ENCODE results near the gene KCNH1. TPM values are rescaled to one million over a fixed set of nuclear protein-coding genes. Genes with fewer than 3 reads are reported as not detected.

KCNH1 gene
- polyA plus RNA-seq, 1 of the 3 experiments (the other 2 are of a cell fraction) = 0.08 TPM

DNA sequence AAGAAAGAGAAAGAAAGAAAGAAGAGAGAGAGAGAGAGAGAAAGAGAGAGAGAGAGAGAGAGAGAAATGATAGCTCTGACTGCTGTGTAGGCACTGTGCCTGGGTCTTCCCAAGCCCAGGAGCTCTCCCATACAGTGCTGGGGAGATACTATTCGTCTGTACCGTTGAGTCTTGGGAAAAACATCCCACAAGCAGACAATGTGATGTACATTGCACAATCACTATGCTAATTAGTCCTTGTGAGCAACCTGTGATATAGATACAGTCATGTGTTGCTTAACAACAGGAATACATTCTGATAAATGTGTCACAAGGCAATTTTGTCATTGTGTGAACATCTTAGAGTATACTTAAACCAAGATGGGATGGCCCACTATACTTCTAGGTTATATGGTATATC is 424.2 kb downstream of the KCNH1 start:
- H3K4me1 ChIP-seq (ENCODE audit: control insufficient read depth in 1 of 2, insufficient read depth in 2 of 2, low read depth in 1 of 2, low read length in 1 of 2) = peaks cover 0 to 14% of the 10 kb centered on the region in 2 experiments; a peak in 1 of 4 replicates
- H3K79me2 ChIP-seq (ENCODE audit: insufficient read depth) = no peaks in the 10 kb centered on the region
- no peaks in the 10 kb centered on the region for H3F3A ChIP-seq (replicated peaks; ENCODE audit: insufficient read depth)
- WGBS (ENCODE audit: low lambda C conversion rate) = 61% methylated on average over 2 of the region's 2 CpGs
- ChIA-PET POLR2A (no interaction called here), CTCF (interaction anchor here (1.0 kb wide), 1 partner anchor 424 kb away, joined by 3 read pairs; the partner anchor contains the start of gene KCNH1)
- H2AFZ ChIP-seq (ENCODE audit: low read depth) = no peak overlapping the region
- no peak overlapping the region for H3K9ac ChIP-seq
- H3K4me3 ChIP-seq (ENCODE audit: low read depth in 2 of 2, low read length in 1 of 2) = no peak overlapping the region
- no peak overlapping the region for H3K27ac ChIP-seq (ENCODE audit: low read depth in 2 of 2, low read length in 1 of 2)
- H3K9me2 ChIP-seq = no peaks in the 10 kb centered on the region
- H3K36me3 ChIP-seq (replicated peaks in 1 of 2; ENCODE audit: control insufficient read depth in 1 of 2, insufficient read depth in 2 of 2, low read length in 1 of 2) = no peaks in the 10 kb centered on the region
- no peak for TF ChIP-seq FOSL2 (IDR thresholded peaks at IDR 0.05; ENCODE audit: borderline replicate concordance, low read depth)
- no peak for TF ChIP-seq NRF1 (IDR thresholded peaks at IDR 0.05; ENCODE audit: low read depth, low read length)
- no peaks in the 10 kb centered on the region for H3K27me3 ChIP-seq (ENCODE audit: insufficient read depth)
- H4K20me1 ChIP-seq (ENCODE audit: insufficient read depth) = no peaks in the 10 kb centered on the region
- no peak overlapping the region for H3K4me2 ChIP-seq
- DNase-seq = no peak
- no peaks in the 10 kb centered on the region for H3K9me3 ChIP-seq

DNA sequence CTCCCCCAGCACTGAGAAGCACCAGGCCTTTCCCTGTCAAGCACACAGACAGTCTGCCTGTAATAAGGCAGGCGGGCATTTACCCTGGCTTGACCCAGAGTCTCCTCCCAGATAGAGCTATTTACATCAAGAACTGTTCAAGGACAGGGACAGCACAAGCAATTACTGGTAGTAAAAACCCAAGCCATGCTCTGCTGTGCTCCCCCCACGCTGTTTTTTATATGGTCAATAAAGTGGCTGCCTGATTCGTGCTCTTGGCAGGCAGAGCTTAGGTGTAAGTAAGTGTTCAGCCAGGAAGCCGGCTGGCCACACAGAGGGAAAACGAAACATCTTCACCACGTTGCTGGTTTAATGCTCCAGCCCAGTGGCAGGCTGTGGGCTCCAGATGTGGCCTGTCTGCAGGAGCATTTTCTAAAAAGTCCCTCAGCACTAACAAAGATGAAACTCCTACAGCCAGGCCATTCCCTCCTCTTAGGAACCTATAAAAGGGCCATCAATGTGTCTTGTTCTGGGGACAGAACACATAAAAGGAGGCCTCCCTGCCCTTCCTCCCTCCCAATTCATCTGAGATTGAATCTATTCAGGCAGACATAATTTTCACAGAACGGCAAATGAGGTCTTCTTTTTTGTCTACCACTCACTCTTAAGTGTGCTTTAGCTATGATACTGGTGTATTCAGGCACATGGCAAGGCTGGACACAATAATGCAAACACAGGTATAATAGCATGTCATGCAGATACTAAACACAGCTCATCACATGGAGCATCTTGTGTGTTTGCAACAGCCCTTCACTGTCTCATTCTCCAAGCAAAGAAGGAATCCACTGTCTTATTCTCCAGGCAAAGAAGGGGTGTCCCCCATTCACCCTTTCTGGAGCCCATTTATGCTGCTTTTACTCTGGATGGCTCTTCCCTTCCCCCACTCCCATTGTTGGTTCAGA is 426.4 kb downstream of the KCNH1 start:
- Histone ChIP-seq H3K27ac (ENCODE audit: low read depth in 2 of 2, low read length in 1 of 2) (no peak overlapping the region), H3K4me2 (no peak overlapping the region), H3K9ac (no peak overlapping the region), H4K20me1 (ENCODE audit: insufficient read depth) (no peaks in the 10 kb centered on the region), H2AFZ (ENCODE audit: low read depth) (no peak overlapping the region), H3K36me3 (replicated peaks in 1 of 2; ENCODE audit: control insufficient read depth in 1 of 2, insufficient read depth in 2 of 2, low read length in 1 of 2) (no peaks in the 10 kb centered on the region), H3F3A (replicated peaks; ENCODE audit: insufficient read depth) (no peaks in the 10 kb centered on the region), H3K27me3 (ENCODE audit: insufficient read depth) (no peaks in the 10 kb centered on the region), H3K4me3 (ENCODE audit: low read depth in 2 of 2, low read length in 1 of 2) (no peak overlapping the region), H3K9me3 (no peaks in the 10 kb centered on the region), H3K79me2 (ENCODE audit: insufficient read depth) (no peaks in the 10 kb centered on the region), H3K9me2 (no peaks in the 10 kb centered on the region), H3K4me1 (ENCODE audit: control insufficient read depth in 1 of 2, insufficient read depth in 2 of 2, low read depth in 1 of 2, low read length in 1 of 2) (peaks cover 0 to 21% of the 10 kb centered on the region in 2 experiments; a peak in 1 of 4 replicates)
- POLR2A ChIA-PET = no interaction called here
- no peak for DNase-seq
- CTCF ChIA-PET = no interaction called here
- 47% methylated on average over 7 of the region's 7 CpGs for WGBS (ENCODE audit: low lambda C conversion rate)
- no peak for TF ChIP-seq USF2 (IDR thresholded peaks at IDR 0.05; ENCODE audit: borderline replicate concordance, low read depth, low read length)
- TF ChIP-seq SIN3A (IDR thresholded peaks at IDR 0.05; ENCODE audit: borderline replicate concordance, low read depth, low read length) = no peak
- TF ChIP-seq FOSL2 (IDR thresholded peaks at IDR 0.05; ENCODE audit: borderline replicate concordance, low read depth) = no peak
- no peak for TF ChIP-seq TEAD4 (IDR thresholded peaks at IDR 0.05; ENCODE audit: borderline replicate concordance, insufficient read depth)
- no peak for TF ChIP-seq POLR2AphosphoS5 (IDR thresholded peaks at IDR 0.05; ENCODE audit: low read depth, low read length)
- TF ChIP-seq, protein P1, sequence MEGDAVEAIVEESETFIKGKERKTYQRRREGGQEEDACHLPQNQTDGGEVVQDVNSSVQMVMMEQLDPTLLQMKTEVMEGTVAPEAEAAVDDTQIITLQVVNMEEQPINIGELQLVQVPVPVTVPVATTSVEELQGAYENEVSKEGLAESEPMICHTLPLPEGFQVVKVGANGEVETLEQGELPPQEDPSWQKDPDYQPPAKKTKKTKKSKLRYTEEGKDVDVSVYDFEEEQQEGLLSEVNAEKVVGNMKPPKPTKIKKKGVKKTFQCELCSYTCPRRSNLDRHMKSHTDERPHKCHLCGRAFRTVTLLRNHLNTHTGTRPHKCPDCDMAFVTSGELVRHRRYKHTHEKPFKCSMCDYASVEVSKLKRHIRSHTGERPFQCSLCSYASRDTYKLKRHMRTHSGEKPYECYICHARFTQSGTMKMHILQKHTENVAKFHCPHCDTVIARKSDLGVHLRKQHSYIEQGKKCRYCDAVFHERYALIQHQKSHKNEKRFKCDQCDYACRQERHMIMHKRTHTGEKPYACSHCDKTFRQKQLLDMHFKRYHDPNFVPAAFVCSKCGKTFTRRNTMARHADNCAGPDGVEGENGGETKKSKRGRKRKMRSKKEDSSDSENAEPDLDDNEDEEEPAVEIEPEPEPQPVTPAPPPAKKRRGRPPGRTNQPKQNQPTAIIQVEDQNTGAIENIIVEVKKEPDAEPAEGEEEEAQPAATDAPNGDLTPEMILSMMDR (IDR thresholded peaks at IDR 0.05) = no peak
- no peak for TF ChIP-seq EZH2phosphoT487 (IDR thresholded peaks at IDR 0.05; ENCODE audit: borderline replicate concordance, low read depth)
- no peak for TF ChIP-seq MXI1 (IDR thresholded peaks at IDR 0.05; ENCODE audit: low read depth, low read length)
- TF ChIP-seq, protein P2, sequence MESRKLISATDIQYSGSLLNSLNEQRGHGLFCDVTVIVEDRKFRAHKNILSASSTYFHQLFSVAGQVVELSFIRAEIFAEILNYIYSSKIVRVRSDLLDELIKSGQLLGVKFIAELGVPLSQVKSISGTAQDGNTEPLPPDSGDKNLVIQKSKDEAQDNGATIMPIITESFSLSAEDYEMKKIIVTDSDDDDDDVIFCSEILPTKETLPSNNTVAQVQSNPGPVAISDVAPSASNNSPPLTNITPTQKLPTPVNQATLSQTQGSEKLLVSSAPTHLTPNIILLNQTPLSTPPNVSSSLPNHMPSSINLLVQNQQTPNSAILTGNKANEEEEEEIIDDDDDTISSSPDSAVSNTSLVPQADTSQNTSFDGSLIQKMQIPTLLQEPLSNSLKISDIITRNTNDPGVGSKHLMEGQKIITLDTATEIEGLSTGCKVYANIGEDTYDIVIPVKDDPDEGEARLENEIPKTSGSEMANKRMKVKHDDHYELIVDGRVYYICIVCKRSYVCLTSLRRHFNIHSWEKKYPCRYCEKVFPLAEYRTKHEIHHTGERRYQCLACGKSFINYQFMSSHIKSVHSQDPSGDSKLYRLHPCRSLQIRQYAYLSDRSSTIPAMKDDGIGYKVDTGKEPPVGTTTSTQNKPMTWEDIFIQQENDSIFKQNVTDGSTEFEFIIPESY (IDR thresholded peaks at IDR 0.05; ENCODE audit: borderline replicate concordance, low read depth) = no peak
- no peak for TF ChIP-seq TCF12 (IDR thresholded peaks at IDR 0.05)
- TF ChIP-seq GABPA (IDR thresholded peaks at IDR 0.05; ENCODE audit: low read depth) = no peak
- TF ChIP-seq, protein P3, sequence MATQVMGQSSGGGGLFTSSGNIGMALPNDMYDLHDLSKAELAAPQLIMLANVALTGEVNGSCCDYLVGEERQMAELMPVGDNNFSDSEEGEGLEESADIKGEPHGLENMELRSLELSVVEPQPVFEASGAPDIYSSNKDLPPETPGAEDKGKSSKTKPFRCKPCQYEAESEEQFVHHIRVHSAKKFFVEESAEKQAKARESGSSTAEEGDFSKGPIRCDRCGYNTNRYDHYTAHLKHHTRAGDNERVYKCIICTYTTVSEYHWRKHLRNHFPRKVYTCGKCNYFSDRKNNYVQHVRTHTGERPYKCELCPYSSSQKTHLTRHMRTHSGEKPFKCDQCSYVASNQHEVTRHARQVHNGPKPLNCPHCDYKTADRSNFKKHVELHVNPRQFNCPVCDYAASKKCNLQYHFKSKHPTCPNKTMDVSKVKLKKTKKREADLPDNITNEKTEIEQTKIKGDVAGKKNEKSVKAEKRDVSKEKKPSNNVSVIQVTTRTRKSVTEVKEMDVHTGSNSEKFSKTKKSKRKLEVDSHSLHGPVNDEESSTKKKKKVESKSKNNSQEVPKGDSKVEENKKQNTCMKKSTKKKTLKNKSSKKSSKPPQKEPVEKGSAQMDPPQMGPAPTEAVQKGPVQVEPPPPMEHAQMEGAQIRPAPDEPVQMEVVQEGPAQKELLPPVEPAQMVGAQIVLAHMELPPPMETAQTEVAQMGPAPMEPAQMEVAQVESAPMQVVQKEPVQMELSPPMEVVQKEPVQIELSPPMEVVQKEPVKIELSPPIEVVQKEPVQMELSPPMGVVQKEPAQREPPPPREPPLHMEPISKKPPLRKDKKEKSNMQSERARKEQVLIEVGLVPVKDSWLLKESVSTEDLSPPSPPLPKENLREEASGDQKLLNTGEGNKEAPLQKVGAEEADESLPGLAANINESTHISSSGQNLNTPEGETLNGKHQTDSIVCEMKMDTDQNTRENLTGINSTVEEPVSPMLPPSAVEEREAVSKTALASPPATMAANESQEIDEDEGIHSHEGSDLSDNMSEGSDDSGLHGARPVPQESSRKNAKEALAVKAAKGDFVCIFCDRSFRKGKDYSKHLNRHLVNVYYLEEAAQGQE (IDR thresholded peaks at IDR 0.05; ENCODE audit: low read depth, low read length) = no peak
- TF ChIP-seq, protein P4, sequence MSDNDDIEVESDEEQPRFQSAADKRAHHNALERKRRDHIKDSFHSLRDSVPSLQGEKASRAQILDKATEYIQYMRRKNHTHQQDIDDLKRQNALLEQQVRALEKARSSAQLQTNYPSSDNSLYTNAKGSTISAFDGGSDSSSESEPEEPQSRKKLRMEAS (IDR thresholded peaks at IDR 0.05; ENCODE audit: low read depth) = no peak
- TF ChIP-seq USF1 (IDR thresholded peaks at IDR 0.05; ENCODE audit: borderline replicate concordance, low read depth) = no peak
